GM18505 (cell line): Measurements from ENCODE around the gene COG7.
"Not testable (repeated sequence)": the region's sequence is repeated elsewhere in the genome, so short reads cannot be mapped to it uniquely, and the experiment has no call there.

Experiments used
- ATAC-seq: cut with Tn5 transposase; IDR thresholded peaks from one replicate; pipeline ENCODE4 v1.9.1; 2021; ENCODE audit not compliant: unreplicated experiment
- POLR2A ChIP-seq: IDR thresholded peaks from 4 replicates; pipeline ENCODE4 v1.6.1; 2011; ENCODE audit warnings: borderline replicate concordance; ENCODE audit not compliant: insufficient read depth, insufficient read length; ENCODE audit errors: extremely low read depth

Gene COG7

DNA sequence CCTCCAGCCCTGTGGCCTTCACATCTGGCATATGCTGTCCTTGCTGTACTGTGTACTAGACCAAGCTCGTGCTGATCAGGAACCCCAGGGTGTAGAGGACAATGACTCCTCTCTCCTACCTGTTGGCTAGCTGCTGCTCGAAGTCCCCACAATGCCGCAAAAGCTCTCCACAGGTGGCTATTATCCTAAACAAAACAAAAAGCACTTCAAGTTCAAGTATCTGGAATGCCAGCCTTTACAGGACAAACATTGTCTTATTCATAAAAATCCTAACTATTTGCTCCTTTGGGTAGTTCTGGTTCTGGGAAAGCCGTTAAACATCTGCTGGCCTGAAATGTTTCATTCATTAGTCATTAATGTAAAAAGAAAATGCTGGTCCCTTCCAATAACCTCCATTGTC, 42.8 kb downstream of the COG7 start:
- no peak for ATAC-seq
- no peak for TF ChIP-seq POLR2A

DNA sequence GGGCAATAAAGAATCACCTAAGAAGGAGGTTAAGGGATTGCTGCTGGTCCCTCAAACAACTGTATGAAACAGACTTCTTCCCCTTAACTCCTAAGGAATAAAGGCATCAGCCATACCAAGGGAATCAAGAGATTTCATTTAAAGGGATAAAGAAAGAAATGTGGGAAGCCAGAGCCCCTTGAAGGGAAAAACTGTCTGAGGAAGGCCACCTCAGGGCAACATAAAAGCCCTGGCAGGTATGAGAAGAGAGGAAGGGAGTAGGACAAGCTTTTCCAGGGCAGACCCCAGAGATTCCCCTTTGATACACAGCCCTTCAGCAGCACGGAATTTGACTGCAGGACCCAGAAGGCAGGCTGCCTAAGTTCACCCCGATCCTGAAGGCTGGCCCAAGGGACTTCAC, 43.5 kb downstream of the COG7 start:
- no peak for ATAC-seq
- no peak for TF ChIP-seq POLR2A

GRCh38 chr16:23408823-23409298, 44.1 kb downstream of the COG7 start:
- TF ChIP-seq POLR2A, result no peak

DNA sequence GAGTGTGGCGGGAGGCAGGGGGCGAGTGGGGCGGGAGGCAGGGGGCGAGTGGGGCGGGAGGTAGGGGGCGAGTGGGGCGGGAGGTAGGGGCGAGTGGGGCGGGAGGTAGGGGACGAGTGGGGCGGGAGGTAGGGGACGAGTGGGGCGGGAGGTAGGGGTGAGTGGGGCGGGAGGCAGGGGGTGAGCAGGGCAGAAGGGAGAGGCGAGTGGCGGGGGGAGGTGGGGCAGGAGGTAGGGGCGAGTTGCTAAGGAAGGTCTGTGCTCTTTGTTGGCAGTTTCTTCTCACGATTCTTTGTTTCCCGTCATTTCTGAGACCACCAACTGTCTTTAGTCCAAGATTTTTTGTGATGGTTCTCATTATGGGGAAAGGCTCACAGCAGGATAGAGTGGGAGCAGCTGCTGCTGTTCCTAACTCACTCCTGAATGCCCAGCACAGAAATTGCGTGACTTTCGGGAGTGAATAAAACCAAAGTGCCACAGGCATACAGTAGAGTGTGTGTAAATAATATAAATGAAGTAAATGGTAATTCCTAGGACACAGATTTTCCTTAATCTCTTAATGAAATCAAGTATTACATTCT, 44.7 kb downstream of the COG7 start:
- no peak for TF ChIP-seq POLR2A
- no peak for ATAC-seq

More at GRCh38 chr16:23408823-23409298, 44.1 kb downstream of the COG7 start:
- ATAC-seq, result no peak

GRCh38 chr16:23407436-23408127, 45.4 kb downstream of the COG7 start:
- no peak for TF ChIP-seq POLR2A

DNA sequence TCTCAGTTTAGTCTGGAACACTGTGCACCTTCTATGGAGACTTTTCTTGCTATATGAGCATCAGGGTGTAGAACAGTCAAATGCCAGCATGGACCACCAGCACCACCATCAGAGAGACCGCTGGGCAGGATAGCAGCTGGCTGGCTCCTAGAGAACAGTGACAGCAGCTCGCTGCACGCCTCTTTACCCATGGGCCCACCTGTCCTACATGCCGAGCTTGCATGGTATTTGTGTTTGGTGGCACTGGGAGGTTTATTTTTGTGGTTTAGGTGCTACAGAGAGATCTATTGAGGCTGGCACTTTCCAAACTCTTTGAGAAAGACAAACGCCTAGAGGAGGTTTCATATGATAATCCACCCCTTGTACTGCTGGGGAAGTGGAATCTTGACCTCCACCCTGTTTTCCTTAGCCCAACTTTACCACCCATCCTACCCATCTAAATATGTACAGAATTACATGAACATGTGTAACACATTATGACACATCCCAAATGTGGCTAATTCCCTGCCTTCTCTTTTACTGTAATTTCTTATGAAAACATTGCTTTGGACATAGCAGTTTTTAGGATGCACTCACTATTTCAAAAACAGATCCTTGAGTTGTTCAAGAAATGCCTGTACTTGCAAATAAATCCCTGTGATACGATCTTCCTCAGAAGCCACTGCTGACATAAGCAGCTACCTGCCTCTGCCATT, 46.3 kb downstream of the COG7 start:
- no peak for TF ChIP-seq POLR2A
- ATAC-seq, result no peak

More at GRCh38 chr16:23407436-23408127, 45.4 kb downstream of the COG7 start:
- no peak for ATAC-seq

GRCh38 chr16:23406024-23406423, 47.0 kb downstream of the COG7 start:
- no peak for TF ChIP-seq POLR2A

GRCh38 chr16:23403547-23403946, 49.4 kb downstream of the COG7 start:
- no peak for TF ChIP-seq POLR2A
- ATAC-seq, result no peak

More at GRCh38 chr16:23406024-23406423, 47.0 kb downstream of the COG7 start:
- no peak for ATAC-seq

DNA sequence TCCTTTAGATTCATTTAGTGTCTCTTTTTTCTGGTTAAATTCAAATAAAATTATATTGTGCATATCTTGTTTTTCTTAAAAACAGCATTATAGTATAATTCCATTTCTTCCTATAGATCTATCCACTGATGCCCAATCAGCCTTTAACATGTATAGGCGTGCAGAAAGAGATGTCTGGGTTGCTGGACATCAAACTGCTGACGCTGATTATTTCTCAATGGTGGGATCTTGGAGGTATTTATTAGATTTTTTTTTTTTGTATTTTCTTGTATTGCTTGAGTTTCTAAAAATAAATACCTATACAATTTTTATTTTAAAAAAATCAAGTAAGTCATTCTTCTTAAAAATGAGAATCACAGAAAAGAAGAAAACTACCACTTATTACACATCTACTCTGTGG, 50.9 kb downstream of the COG7 start:
- no peak for ATAC-seq
- TF ChIP-seq POLR2A, result no peak

DNA sequence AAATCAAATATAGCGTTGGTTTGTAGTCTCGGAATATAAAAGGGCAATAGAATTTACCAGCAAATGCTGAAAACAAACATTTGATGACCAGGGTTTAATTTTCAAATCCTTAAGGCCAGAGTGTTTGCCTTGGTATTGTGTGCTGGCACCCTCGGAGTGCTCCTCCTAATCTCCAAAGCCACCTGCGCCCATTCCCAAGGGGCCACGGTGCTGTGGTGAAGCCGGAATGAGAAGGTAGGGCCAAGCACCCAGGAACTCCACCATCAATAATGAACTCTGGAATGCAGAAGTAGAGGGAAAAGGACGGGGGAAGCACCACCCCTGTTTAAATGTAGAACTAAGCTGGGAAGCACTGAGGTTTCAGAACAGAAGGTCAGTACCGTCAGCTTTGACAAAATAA, 51.9 kb downstream of the COG7 start:
- no peak for TF ChIP-seq POLR2A
- ATAC-seq, result no peak

DNA sequence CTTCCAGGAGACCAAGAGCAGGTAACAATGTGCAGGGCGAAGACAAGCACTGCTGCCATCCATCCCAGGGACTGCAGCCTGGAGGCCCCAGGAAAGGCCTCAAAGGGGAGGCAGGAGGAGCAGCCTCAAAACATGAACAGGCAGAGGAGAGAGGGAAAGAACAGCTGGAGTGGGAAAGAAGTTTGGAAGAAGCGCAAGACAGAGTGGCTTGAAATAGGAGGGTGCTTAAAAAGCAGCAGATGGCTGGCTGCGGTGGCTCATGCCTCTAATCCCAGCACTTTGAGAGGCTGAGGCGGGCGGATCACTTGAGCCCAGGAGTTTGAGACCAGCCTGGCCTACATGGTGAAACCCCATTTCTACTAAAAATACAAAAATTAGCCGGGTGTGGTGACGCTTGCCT, 52.5 kb downstream of the COG7 start:
- not testable (repeated sequence) for ATAC-seq

GRCh38 chr16:23398987-23399805, 53.8 kb downstream of the COG7 start:
- no peak for TF ChIP-seq POLR2A
- ATAC-seq, result no peak

DNA sequence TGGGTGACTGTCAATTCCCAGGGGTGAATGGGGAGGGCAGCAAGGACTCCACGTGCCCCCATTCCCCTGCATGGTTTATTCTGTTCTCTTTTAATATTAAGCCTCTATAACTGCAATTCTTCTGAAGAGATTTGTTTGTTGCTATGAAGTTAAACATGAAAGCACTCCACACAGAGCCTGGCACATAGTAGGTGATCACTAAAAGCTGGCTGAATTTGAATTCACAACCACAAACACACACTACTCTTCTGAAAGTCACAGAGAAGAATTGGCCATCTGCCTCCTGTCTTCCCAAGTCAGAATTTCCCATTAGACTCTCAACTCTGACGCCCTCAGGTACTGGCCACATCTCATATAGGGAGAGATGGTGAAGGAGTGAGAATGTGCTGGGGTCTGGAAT, 55.5 kb downstream of the COG7 start:
- ATAC-seq, result no peak
- no peak for TF ChIP-seq POLR2A

DNA sequence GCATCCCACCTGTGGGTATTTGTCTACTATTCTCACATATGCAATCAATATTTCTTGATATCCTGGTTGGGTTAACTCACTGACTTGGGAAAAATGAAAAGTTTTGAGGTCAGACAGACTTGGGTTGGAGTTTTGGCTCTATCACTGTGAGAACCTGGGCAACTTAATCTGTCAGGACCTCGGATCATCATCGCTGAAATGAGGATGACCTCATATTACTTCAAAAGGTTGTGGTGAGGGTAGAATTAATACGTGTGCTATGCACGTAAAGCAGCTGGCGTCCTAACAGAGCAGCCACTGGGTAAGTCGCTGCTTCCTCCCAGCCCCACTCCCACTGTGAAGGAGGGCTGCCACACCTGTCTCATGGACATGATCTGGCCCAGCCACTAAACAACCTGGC, 57.3 kb downstream of the COG7 start:
- ATAC-seq, result no peak
- no peak for TF ChIP-seq POLR2A
